ENCODE measurements around the gene PPIP5K1. TPM values are rescaled to one million over a fixed set of nuclear protein-coding genes. Genes with fewer than 3 reads are reported as not detected.
"Not testable (repeated sequence)": the region's sequence is repeated elsewhere in the genome, so short reads cannot be mapped to it uniquely, and the experiment has no call there.

The PPIP5K1 gene
- total RNA-seq: 10 to 100 TPM; 42.5 to 48.3 TPM

DNA sequence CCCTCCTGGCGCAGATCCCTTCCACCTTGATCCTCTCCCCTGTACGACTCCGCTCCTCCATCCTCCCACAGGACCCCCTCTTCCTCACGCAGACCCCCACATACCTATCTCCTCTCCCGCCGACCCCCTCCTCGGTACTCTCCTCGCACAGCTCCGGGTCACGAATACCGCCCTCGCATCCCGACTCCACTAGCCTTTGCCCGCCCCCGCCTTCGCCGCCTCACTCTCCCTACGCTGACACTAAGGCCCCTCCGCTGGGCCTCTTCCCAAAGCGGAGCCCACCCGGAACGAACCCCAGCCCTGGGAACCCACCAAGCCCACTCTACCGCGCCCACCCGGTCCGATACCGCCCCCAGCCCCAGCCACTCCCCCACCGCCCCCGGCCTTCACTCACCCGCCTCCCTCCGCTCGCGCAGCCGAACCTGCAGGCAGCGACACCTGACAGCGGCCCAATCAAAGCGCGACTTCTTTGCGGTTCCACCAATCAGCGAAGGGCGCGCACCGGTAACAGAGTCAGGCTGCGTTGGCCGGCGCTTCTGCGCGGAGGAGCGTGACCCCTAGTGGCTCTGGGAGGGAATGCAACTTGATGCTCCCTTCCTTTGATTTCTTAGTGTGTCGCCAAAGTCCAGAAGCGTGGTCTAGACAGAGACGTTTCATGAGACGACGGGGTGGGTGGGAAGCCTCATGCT is at the start of gene PPIP5K1:
Gene PPIP5K1, minus strand, starts transcription at position 431 of the 689 bp plus-strand sequence. CDS start 5,704 bp downstream, outside the sequence.
- H3K27ac Mint-ChIP-seq; POLR2A ChIA-PET; H3K4me3 Mint-ChIP-seq; H3K36me3 Mint-ChIP-seq (ENCODE audit: low read depth); DNase-seq; H3K4me1 Mint-ChIP-seq (ENCODE audit: low read depth); H3K9me3 Mint-ChIP-seq (ENCODE audit: insufficient read depth); H3K27me3 Mint-ChIP-seq (ENCODE audit: low read depth); CTCF ChIA-PET: not testable (repeated sequence)
- ATAC-seq: peak; percentile 100

GRCh38 chr15:43638464-43639204 is 48.6 kb upstream of the PPIP5K1 start:
- POLR2A ChIA-PET; H3K36me3 Mint-ChIP-seq (ENCODE audit: low read depth); H3K4me3 Mint-ChIP-seq; H3K4me1 Mint-ChIP-seq (ENCODE audit: low read depth); DNase-seq; H3K27me3 Mint-ChIP-seq (ENCODE audit: low read depth); H3K9me3 Mint-ChIP-seq (ENCODE audit: insufficient read depth); CTCF ChIA-PET; H3K27ac Mint-ChIP-seq: not testable (repeated sequence)
- peak; percentile 30 for ATAC-seq

DNA sequence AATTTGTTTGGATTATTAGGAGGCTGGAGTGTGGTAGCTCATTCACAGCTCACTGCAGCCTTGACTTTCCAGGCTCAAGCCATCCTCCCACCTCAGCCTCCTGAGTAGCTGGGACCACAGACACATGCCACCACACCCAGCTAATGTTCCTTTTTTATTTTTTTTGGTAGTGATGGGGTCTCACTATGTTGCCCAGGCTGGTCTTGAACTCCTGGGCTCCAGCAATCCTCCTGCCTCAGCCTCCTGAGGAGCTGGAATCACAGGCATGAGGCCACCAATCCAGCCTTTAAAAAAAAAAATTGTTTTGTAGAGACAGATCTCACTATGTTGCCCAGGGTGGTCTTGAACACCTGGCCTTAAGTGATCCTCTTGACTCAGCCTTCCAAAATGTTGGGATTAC is 36.9 kb upstream of the PPIP5K1 start:
- H3K27ac Mint-ChIP-seq; H3K36me3 Mint-ChIP-seq (ENCODE audit: low read depth); DNase-seq; POLR2A ChIA-PET; H3K4me3 Mint-ChIP-seq; ATAC-seq; H3K27me3 Mint-ChIP-seq (ENCODE audit: low read depth); H3K9me3 Mint-ChIP-seq (ENCODE audit: insufficient read depth); CTCF ChIA-PET; H3K4me1 Mint-ChIP-seq (ENCODE audit: low read depth): not testable (repeated sequence)

DNA sequence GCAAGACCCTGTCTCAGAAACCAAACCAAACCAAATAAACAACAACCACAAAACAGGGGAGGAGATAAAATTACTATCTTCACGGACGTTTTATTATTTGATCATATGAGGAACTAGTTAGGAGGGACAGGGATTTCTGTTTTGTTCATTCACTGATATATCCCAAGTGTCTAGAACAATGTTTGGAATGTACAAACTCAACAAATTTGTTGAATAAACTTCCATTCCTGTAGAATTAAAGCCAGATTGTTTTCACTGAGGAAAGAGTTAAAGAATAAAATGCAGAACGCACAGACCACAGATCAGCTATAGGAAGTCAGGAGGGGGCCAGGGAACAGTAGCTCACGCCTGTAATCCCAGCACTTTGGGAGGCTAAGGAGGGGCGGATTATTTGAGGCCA is 35.1 kb upstream of the PPIP5K1 start:
- ChIA-PET POLR2A (no interaction called here), CTCF (no interaction called here)
- DNase-seq: no peak
- H3K27me3 Mint-ChIP-seq (ENCODE audit: low read depth): peaks cover 6% of the 10 kb centered on the region
- H3K36me3 Mint-ChIP-seq (ENCODE audit: low read depth): no peaks in the 10 kb centered on the region
- no peak for ATAC-seq
- no peak overlapping the region for H3K27ac Mint-ChIP-seq
- no peaks in the 10 kb centered on the region for H3K9me3 Mint-ChIP-seq (ENCODE audit: insufficient read depth)
- no peak overlapping the region for H3K4me3 Mint-ChIP-seq
- H3K4me1 Mint-ChIP-seq (ENCODE audit: low read depth): no peaks in the 10 kb centered on the region

DNA sequence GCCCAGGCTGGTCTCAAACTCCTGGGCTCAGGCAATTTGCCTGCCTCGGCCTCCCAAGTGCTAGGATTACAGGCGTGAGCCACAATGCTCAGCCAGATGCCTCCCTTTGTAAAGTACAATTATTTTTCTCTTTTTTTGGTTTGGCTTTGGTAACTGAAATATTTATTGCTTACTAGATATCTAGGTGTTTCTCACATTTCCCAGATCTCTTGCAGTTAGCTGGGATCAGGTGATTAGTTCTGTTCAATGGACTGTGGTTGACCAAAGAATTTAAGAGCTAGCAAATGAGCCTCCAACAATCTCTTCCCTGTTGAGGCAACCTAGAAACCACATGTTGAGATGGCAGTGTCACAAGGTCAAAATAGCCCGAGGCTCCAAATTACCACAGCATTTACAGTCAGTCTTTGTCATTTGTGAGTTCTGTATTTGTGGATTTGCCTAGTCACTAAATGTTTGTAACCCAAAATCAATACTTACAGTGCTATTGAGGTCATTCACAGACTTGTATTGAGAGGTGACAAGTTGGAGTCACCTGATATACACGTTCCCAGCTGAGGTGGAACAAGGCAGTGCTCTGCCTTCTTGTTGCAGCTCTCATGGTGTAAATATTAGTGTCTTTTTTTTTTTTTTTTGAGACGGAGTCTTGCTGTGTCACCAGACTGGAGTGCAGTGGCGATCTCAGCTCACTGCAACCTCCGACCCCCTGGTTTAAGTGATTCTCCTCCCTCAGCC is 32.2 kb upstream of the PPIP5K1 start:
- H3K9me3 Mint-ChIP-seq (ENCODE audit: insufficient read depth); CTCF ChIA-PET; H3K4me1 Mint-ChIP-seq (ENCODE audit: low read depth); H3K36me3 Mint-ChIP-seq (ENCODE audit: low read depth); DNase-seq; POLR2A ChIA-PET; H3K27ac Mint-ChIP-seq; ATAC-seq; H3K4me3 Mint-ChIP-seq; H3K27me3 Mint-ChIP-seq (ENCODE audit: low read depth): not testable (repeated sequence)

DNA sequence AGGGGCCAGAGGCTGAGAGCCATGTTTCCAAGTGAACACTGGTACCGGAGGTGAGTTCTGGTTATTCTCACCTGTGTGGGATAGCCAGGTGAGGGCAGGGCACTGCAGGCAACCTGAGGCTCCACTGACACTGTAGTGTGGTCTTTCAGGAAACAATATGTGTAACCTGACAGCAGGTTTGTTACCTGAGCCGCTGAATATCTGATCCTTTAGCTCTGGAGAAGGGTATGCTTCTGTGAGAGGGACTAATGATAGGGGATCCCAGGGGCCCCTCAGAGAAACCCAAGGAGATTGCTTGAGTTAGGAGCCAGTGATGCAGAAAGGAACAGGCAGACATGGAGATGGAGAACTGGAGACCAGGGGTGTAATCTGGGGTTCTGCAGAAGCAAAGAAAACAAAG is 28.7 kb upstream of the PPIP5K1 start, which contains the start of gene STRC:
Gene STRC, minus strand, starts transcription at position 101 of the 400 bp plus-strand sequence. Its CDS starts 78 bp downstream, at position 23.
- H3K27ac Mint-ChIP-seq; H3K9me3 Mint-ChIP-seq (ENCODE audit: insufficient read depth); H3K4me3 Mint-ChIP-seq; POLR2A ChIA-PET; CTCF ChIA-PET; DNase-seq; H3K4me1 Mint-ChIP-seq (ENCODE audit: low read depth); H3K36me3 Mint-ChIP-seq (ENCODE audit: low read depth); H3K27me3 Mint-ChIP-seq (ENCODE audit: low read depth); ATAC-seq: not testable (repeated sequence)

DNA sequence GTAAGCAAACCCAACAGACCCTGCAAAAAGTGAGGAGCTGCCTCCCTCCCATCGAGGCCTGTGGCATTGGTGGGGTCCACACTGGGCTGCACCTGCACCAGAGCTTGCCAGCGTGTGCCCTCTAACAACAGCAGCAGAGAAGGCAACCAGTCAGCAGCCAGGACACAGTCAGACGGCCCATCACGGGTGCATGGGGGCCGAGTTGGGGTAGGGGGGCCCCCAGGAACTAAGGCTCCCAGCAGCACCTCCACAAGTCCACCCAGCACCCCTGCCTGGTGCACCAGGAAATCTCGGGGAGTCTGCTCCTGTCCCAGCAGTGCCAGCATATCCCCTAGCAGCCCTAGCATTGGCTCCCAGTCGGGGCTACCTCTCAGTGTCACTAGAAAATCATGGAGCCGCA is 27.7 kb upstream of the PPIP5K1 start:
- POLR2A ChIA-PET; H3K27ac Mint-ChIP-seq; DNase-seq; CTCF ChIA-PET; H3K4me1 Mint-ChIP-seq (ENCODE audit: low read depth); ATAC-seq; H3K4me3 Mint-ChIP-seq; H3K36me3 Mint-ChIP-seq (ENCODE audit: low read depth); H3K9me3 Mint-ChIP-seq (ENCODE audit: insufficient read depth); H3K27me3 Mint-ChIP-seq (ENCODE audit: low read depth): not testable (repeated sequence)

GRCh38 chr15:43602233-43602632 is 12.2 kb upstream of the PPIP5K1 start:
- H3K36me3 Mint-ChIP-seq (ENCODE audit: low read depth); H3K27ac Mint-ChIP-seq; H3K9me3 Mint-ChIP-seq (ENCODE audit: insufficient read depth); CTCF ChIA-PET; H3K4me1 Mint-ChIP-seq (ENCODE audit: low read depth); POLR2A ChIA-PET; DNase-seq; H3K4me3 Mint-ChIP-seq; ATAC-seq: not testable (repeated sequence)
- peaks cover 11% of the 10 kb centered on the region for H3K27me3 Mint-ChIP-seq (ENCODE audit: low read depth)

GRCh38 chr15:43600200-43600599 is 10.2 kb upstream of the PPIP5K1 start:
- ATAC-seq; H3K4me3 Mint-ChIP-seq; H3K9me3 Mint-ChIP-seq (ENCODE audit: insufficient read depth); POLR2A ChIA-PET; DNase-seq; H3K4me1 Mint-ChIP-seq (ENCODE audit: low read depth); H3K27ac Mint-ChIP-seq; H3K36me3 Mint-ChIP-seq (ENCODE audit: low read depth); CTCF ChIA-PET: not testable (repeated sequence)
- H3K27me3 Mint-ChIP-seq (ENCODE audit: low read depth): peaks cover 17% of the 10 kb centered on the region

DNA sequence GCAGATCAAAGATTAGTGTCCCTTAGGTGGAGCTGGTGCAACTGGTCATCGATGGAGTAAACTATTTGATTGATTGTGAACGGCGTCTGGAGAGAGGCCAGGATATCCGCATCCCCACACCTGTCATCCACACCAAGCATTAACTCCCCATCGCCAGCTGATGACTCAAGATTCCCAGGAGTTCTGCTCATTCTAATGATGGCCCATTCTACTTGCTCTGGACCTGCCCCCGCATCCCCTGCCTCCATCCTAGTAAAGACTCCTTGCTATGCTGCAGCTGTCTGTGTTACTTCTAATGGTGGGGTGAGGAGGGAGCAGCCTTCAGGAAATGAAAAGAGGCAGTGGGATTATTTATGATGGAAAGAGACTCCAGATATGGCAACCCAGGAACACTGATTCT is 9.1 kb upstream of the PPIP5K1 start:
- DNase-seq; H3K4me1 Mint-ChIP-seq (ENCODE audit: low read depth); CTCF ChIA-PET; H3K4me3 Mint-ChIP-seq; POLR2A ChIA-PET; ATAC-seq; H3K9me3 Mint-ChIP-seq (ENCODE audit: insufficient read depth); H3K36me3 Mint-ChIP-seq (ENCODE audit: low read depth); H3K27ac Mint-ChIP-seq: not testable (repeated sequence)
- peaks cover 14% of the 10 kb centered on the region for H3K27me3 Mint-ChIP-seq (ENCODE audit: low read depth)

DNA sequence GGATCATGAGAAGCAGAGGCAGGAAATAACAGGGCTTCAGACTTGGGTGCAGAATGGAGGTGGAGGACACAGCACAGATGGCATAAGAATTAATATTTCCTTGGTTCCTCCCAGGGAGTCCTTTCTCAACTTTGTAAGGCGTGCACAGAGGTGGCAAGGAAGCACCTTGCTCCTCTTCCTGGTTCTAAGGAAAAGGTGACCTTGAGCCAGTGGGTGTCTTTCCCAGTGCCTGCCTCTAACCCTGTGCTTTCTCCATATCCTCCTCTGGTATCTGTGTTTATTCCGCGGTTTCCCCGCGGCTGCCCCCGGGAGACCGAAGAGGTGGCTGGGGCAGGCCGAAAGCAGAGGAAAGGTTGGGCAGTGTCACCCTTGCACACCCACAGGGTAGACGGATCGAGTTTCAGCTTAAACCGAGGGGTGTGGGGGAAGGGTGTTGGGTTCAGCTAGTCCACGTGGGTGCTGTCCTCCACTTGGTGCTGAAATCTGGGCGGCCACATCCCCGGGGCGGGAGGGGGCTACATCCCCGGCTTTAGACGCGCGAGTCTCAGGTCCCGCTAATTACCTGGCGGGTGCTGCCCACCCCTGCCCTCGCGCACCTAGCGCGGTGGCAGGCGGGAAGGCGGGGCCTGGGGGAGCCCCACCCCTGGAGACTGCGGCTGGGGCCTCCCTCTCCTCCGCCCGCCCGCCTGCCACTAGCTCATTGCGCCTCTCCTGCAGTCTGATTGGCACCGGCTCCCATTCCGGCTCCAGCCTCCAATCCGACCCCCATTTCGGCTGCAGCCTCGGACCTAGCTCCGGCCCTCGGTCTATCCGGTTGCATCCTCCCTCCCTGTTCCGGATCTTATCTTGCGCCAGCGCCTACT is 3.6 kb upstream of the PPIP5K1 start, which contains the start of gene CKMT1B:
Gene CKMT1B, plus strand, starts transcription at position 700 of the 863 bp plus-strand sequence. CDS start 192 bp downstream, outside the sequence.
- H3K4me1 Mint-ChIP-seq (ENCODE audit: low read depth); POLR2A ChIA-PET; H3K9me3 Mint-ChIP-seq (ENCODE audit: insufficient read depth); H3K27ac Mint-ChIP-seq; DNase-seq; H3K4me3 Mint-ChIP-seq; CTCF ChIA-PET; H3K36me3 Mint-ChIP-seq (ENCODE audit: low read depth): not testable (repeated sequence)
- peak; percentile 35 for ATAC-seq
- peaks cover 11% of the 10 kb centered on the region for H3K27me3 Mint-ChIP-seq (ENCODE audit: low read depth)
